Fibroblast of pulmonary artery (primary cell): ENCODE results near the gene STN1.

ENCODE experiments used
- DNase-seq: peaks from one replicate; pipeline ENCODE4 v3.0.0-alpha.2; 2010; ENCODE audit warnings: low read depth
- H3K4me3 ChIP-seq: replicated peaks from 2 replicates; pipeline ENCODE4 v1.5.1; 2011; ENCODE audit warnings: low read depth, mild to moderate bottlenecking, control low read depth, low read length, moderate library complexity
- CTCF ChIP-seq: IDR thresholded peaks from 2 replicates; pipeline ENCODE4 v1.5.1; 2011; ENCODE audit warnings: mild to moderate bottlenecking, control low read depth, low read length, inconsistent platforms; ENCODE audit errors: missing control alignments

STN1 gene

GRCh38 chr10:103836273-103836672 lies 81.7 kb downstream of the STN1 start:
- no peak for TF ChIP-seq CTCF
- H3K4me3 ChIP-seq, result no peak overlapping the region
- DNase-seq, result no peak

- H3K4me3 ChIP-seq, result no peak overlapping the region
- TF ChIP-seq CTCF, result no peak
- peak; percentile 95 for DNase-seq
These were observed 82.6 kb downstream of the STN1 start for GRCh38 chr10:103835096-103836050.

GRCh38 chr10:103834436-103835095 lies 83.4 kb downstream of the STN1 start:
- no peak for TF ChIP-seq CTCF
- H3K4me3 ChIP-seq, result no peak overlapping the region
- DNase-seq, result no peak

GRCh38 chr10:103833731-103834365 lies 84.1 kb downstream of the STN1 start:
- no peak for TF ChIP-seq CTCF
- H3K4me3 ChIP-seq, result no peak overlapping the region
- peak; percentile 78 for DNase-seq

- DNase-seq, result no peak
- TF ChIP-seq CTCF, result no peak
- no peak overlapping the region for H3K4me3 ChIP-seq
These were observed 85.2 kb downstream of the STN1 start for GRCh38 chr10:103832806-103833205.
